HG03139 (cell line): Measurements from ENCODE around the gene GALNT7.

Experiments used
- ATAC-seq: cut with Tn5 transposase; IDR thresholded peaks from one replicate; pipeline ENCODE4 v1.9.1; 2021; ENCODE audit not compliant: unreplicated experiment

Gene GALNT7

DNA sequence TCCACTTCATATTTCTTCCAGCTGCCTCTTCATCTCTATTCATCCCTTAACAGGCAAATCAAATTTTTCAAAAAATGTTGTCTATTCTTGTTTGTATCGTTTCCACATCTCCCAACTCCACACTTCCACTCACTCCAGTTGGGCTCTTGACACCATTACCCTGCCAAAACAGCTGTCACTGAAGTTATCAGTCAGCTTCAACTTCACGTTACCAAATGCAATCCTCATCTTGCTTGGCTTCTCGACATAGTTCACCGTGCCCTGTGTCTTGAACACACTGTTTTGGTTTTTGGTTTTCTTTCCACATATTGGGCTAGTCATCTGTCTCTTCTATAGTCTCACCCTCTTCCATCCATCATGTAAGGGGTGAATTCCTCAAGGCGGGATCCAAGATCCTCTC lies 65.2 kb downstream of the GALNT7 start:
- ATAC-seq = no peak

DNA sequence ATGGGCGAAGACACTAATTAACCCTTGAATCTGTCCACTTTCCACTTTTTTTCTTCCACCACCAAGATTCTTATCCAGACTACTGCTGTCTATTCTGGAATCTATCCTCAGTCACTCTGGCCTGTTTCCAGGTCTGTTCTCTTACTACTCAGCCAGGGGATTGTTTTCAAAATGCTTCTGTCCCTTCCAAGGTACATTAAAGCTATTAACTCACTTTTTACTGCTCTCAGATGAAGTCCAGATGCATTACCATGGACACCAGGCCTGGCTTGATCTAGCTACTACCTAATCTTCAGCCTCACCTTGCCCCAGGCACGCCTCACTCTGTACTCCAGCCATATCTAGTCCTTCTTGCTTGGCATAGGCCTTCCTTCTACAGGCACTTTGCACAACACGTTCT lies 66.4 kb downstream of the GALNT7 start:
- ATAC-seq = no peak

DNA sequence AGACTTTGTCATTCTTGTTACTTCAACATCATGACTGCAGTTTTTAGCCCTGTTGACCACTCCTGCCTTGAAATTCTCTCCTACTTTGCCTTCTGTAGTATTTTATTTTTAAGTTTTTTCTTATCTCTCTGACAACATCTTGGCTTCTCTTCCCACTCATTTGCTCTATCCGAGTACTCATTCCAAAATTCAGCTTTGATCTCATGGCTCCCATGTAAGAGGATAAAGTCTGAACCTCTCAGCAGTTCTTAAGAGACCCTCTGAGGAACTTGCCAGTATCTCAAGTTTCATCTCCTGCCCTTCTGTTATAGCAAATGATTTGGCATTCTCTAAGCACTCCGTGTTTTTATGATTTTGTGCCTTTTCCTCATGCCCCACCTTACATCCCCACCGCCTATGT lies 67.7 kb downstream of the GALNT7 start:
- ATAC-seq = no peak

DNA sequence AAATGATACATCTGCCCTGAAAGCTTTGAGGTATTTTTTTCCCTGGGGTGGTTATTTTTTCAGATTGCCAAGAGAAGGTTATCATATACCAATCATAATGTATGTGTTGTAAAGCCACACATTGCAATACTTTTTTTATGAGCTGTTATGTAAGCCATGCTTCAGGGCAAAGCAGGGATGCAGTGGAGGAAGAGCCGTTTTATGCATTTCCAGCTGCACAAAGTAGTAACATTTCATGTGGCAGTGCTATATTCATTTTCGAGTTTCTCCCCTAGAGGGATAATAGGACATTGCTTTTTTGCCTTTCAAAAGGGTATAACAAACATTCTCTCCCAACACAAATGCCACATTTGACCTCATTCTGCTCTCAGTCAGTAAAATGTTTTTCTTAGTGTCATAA lies 68.5 kb downstream of the GALNT7 start:
- no peak for ATAC-seq

DNA sequence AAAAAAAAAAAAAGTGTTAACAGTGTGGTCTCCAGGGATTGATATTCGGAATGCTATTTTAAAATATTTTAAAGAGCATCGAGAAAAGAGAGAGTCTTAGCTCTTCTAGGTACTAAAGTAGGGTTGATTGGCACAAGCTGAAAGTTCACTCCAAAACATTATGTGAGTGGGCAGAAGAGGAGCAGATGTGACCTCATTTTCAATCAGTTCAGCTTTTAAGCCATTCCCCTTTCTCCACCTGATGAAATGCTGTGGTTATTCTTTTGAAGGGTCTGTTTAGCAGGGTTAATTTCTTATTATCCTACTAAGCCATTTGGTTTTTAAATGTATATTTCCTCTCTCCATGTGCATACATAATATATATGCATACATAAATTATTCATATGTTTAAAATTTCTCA lies 69.2 kb downstream of the GALNT7 start:
- no peak for ATAC-seq

DNA sequence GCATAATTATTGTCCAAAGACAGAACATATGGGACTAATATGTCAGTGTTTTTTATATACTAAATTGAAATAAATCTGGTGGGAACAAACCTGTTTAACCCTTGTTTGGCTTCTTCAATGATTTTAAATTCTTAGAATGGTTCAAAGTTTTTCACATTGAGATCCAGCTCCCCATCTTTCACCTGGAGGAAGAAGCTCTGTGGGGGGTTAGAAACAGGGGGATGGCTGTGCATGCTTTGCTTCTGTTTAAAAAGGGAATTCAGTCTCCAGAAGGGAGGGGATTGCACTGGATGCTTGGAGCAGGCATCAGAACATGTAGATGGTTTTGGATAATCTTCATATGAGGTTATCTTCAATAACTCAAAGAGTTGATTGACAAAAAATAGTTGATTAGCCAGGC lies 72.1 kb downstream of the GALNT7 start:
- ATAC-seq = no peak

DNA sequence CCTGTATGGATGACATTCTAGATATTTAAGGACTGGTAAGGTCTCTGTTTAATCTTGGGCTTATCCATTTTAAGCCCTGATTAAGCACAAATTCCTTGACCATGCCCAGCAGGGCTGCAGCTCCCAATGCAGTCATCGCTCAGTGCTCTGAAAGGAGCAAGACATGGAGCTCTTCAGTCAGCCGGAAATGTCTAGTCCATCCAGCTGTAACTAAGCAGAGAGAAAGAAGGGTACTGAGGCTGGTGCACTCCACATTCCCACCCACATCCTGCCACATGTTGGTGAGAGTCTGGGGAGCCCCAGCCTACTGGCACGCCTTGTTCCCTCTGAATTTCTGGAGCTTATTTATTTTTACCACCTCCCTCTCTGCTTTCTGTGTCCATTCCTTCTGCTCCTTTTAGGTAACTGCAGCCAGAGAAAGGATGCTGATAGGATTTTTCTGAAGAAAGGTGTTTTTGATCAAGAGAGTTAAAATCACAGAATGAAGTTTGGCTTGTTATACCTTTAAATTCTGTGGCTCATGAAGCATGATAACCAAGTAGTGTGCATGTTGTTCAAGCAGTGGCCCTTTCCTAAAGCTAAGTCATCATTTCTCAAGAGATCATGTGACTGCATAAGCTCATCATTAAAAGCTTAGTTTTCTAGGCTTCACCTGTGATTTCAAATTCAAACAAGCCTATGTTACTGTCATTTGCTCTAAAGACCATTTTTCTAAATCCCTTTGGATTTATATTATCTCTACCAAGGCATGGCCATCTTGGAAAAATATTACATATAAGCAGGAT lies 74.0 kb downstream of the GALNT7 start:
- ATAC-seq = no peak

DNA sequence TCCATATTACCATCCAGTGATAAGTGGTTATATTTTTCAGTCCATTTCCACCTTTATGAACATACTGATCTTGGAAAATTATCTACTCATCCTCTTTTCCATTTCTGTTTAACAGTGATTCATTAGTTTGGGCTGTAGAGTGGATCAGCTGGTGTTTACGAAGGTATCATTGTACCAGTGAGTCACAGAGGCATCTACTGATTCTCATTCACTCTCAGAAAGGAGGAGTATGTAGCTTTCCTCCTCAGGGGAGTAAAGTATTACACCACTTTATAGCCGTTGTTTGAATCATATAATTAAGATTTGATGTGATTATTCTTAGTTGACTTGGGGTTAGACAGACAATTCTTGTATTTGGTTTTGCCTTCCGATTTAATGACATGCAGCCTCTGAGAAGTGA lies 74.7 kb downstream of the GALNT7 start:
- ATAC-seq = no peak

DNA sequence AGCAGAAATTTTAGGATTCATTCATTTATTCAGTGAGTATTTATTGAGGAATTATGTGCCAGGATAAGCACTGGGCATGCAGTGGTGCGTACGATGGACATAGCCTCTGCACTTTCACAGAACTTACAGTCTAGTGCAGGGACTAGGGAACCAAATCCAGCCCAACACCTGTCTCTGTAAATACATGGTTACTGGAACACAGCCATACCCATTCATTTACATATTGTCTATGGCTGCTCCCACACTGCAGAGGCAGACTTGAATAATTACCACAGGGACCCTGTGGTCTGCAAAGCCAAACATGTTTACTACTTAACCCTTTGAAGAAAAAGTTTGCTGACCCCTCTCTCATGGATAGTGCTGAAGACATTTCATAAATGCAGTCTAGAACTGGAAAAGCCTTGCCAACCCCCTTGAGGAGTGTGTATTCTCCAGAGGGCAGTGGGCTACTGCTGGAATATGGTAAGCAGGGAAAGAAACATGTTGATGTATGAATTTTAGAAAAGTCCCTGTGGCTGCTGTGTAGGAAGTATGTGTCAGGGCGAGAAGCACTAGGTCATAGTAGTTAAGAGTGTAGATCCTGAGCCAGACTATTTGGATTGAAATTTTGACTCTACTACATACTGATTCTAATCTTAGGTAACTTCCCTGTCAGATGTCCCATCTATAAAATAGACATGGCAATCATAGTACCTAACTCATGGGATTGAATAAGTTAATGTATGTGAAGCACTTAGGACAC lies 75.5 kb downstream of the GALNT7 start:
- ATAC-seq = peak; percentile 75

DNA sequence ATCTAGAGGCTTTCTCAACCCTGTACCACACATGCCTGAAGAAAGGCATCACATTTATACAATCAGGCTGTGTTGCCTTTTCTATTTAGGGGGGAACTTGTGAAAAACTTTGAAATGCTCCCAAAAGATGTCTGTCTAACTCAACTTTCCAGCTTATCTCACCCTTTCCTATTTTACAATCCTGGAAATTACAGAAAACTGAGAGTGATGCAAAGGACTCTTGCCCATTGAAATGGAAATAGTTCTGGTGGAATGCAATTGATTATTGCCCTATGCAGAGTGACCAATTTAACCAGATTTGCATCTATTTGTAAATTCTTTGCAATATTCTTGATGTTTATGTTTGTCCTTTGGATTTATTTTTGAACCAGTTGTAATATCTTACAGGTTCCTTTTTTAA lies 77.3 kb downstream of the GALNT7 start:
- no peak for ATAC-seq

DNA sequence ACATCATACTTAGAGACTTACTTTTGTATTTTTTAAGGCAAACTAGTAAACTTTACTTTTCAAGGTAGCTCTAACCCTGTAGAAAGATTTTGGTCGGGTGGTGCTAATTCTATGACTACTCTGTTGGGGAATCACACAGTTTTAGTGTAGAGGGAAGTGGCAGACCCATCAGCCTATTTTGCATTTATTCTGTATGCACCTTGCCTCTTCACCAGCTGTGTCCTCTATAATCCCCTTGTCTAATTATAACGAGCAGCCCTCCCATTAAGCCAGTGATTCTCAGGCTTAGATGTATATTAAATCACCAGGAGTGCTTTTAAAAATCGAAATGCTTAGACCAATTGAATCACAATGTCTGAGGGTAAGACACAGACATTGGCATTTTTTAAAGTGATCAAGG lies 78.1 kb downstream of the GALNT7 start:
- ATAC-seq = peak; percentile 37

DNA sequence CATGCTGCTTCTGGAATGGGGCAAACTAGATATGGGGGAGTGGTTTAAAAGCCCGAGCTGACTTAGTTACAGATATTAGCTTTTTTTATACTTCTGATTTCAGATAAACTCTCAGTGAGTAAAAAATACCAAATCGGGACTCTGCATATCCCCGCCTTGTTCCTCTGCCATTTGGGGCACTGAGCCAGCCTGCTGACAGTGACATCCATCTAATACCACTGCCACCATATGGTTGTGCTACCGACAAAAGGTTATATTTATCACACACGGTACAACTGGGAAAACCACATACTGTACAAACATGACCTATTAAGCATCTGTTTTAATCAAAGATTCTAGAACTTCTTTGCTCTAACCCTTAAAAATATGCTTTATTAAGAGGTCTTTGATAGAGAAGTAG lies 78.7 kb downstream of the GALNT7 start:
- ATAC-seq = no peak

DNA sequence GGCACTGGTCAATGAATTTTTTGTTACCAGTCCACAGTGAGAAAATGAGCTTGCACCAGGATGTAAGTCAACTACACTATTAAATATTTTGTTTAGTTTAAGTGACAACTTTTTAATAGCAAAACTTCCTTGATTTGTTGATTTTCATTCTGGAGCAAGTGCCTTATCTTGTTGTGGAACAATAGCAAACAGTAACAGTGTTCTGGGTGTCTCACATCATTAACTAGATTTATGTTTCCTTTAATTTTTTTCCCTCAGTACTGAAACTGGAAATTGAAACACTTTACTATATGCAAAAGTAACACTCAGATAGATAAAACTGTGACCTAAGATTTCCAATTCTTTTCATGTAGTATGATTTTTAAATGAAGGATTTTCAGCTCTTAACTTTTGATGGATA lies 80.1 kb downstream of the GALNT7 start:
- ATAC-seq = no peak

DNA sequence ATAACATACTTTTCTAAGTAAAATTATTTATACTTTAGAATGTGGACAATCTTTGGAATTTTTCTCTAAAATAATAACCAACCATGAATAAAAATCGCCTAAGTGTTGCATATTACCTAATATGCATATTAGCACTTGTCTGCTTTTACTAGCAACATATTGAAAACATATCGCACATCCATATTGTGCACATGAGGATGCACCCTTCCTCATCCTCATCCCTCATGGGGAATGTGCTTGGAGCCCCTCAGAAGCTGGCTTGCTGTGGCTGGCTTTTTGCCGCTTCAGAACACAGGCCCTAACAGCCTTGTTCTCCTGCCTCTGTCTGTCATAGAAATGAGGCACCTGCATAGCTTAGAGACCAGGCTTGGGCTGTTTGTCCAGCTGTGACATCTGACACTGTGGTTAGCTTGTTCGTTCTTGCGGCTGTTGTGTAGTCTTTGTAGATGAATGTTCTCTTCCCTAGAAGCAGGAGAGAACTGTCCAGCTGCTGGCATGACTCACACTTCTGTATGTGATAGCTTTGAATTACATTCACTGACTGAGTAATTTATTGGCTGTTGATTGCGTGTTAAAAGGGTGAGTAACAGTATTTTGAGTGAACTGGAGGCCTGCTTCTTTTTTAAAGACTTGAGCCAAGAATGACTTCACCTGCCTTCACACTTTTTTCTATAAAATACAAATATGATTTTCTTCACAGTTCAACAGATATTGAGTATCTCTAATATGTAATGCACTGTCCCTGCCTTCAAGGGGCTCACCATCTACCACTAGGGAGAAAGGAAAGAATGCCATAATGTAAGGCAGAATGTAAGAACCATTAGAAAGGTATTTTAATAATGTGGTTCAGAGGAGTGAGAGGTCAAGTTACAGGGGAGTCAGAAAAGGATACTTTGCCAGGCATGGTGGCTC lies 83.7 kb downstream of the GALNT7 start:
- peak; percentile 97 for ATAC-seq

DNA sequence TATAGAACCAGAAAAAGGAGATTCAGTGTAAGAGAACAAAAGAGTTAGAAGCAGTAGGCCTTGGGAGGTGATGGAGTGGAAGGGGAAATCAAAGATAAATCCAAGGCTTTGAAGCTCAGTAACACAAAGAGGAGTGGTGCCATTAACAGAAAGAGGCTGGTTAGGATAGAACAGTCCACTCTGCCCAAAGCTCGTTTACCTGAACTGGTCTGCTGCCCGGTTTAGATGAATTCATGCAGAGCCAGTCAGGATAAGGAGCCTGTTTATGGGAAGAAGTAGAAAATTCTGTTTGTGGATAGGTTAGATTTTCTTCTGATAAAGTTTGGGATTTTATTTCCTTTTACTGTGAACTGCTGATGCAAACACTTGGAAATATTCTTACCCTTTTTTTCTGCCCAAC lies 85.0 kb downstream of the GALNT7 start:
- no peak for ATAC-seq

DNA sequence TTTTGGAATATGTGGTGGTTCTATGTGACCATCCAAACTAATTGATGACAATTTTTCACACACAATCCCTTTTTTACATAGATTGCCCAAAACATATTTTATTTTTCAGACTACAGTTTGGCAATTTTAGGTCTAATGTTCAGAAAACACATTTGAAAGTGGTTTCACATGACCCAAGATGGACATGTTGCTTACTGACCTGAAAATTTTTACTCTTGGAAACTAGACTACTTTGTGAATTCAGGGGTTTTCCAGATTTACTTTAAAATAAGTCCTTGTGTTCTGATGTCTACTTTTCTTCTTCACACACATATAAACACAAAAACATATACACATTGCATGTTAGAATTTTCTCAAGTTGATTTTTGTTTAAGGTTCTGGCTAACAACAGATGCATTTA lies 86.0 kb downstream of the GALNT7 start:
- no peak for ATAC-seq

DNA sequence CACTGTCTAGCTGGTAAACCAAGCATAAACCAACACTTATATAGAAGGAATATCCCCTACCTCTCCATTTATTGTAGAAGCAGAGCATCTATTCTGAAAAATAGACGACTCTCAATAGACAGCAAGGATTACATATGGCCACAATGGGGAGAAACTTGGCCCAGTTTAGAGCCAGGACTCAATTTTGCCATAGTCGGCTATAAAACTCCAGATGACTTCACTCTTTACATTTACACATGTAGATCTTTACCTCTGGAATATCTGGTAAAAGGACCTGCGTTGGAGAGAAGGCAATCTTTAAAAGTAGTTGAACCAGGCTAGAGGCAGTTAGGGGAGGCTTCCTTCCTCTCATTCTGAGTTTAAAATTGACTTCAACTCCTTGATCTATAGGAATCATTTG lies 88.2 kb downstream of the GALNT7 start:
- ATAC-seq = no peak

DNA sequence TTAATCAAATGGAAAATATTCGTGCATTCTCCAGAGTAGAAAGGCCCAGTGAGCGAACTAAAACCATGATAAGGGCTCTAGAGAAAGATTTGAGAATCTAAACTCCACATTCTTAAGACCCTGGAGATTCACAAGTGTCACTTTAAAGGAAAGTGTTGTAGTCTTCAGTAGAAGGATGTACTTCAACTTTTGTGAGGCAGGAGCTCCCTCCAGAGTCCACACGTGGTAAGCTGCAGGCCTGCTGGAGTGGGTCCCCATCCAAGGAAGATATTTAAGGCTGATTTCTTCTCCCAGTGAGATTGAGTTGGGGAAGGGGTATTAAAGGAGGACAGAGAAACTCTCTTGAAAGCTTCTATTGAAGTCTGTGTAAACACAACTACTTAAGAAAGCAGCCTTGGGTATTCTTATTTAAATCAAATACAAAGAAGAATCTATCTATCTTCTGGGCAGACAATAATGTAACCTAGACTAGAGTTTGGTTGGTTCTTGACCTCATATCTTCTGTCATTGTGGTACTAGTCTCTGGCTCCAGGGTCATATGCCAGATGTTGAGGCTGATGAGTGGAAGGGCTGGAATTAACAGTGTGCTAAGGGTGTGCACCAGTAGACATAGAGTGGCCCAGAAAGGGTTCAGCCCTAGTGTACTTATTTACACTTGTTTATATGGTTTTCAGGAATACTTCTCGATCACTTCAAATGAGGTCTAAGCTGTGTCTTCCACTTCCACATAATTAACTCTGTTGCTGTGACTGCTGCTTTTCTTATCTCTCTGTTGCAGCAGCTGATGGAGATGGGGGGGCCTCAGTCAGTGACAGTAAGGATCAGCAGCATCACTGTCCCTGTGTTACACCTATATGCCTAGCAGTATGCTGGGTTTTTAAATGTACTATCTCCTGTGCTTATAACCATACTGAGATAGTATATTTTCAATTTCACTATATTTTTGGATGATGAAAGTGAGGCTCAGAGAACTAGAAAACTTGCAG lies 89.4 kb downstream of the GALNT7 start:
- peak; percentile 80 for ATAC-seq

DNA sequence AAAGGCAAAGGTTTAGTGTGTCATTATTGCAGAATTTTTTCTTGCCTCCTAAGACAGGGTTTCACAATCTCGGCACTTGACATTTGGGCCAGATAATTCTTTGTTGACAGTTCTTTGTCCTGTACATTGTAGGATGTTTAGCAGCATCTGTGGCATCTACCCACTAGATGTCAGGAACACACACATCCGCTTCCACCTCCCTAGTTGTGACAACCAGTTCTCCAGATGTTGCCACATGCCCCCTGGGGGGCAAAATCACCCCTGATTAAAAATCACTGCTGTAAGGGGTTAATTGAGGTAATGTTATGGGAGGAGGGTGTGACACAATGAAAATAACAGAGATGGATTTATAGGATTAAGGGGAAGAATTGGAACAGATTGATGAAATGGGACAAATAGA lies 90.3 kb downstream of the GALNT7 start:
- no peak for ATAC-seq

DNA sequence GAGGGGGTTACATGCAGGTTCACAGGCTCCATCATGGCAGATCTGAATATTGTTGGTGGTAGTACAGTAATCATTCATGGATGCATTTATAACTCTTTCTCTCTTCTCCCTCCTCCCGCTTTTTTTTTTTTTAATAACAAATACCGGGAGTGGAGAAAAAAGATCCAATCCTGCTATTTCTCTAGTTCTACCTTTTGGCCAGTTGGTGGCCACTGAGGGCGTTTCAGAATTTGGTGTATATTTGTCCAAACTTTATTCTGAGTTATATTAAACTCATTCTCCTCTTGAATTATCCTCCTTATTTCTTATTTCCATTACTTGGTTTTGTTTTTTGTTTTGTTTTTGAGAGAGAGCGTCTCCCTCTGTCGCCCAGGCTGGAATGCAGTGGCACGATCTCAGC lies 90.7 kb downstream of the GALNT7 start:
- no peak for ATAC-seq
